Omental fat pad (tissue), 4 donors: ENCODE measurements around the gene EPHB3. TPM values are rescaled to one million over a fixed set of nuclear protein-coding genes. Genes with fewer than 3 reads are reported as not detected.

Experiments used
- ATAC-seq: fragments of 150-250 bp; one replicate; pipeline ENCODE4 v1.9.1; 2016; ENCODE audit warnings: mild to moderate bottlenecking, moderate library complexity; ENCODE audit not compliant: low FRiP score
- DNase-seq: peaks from one replicate; pipeline ENCODE4 v3.0.0-alpha.2; 2019; ENCODE audit warnings: low spot score
- total RNA-seq, 4 donors: library from RNA; depleted of rRNA; stranded (reverse); fragments of >200 nt; gene quantifications; one replicate each; pipeline ENCODE4 v1.1.0, GENCODE V29; 2016
- TF ChIP-seq, protein P1 (sequence below), 3 donors: fragments of 450-650 bp; IDR thresholded peaks; one replicate each; pipeline ENCODE4 v1.5.1; 2016 to 2017; ENCODE audit warnings: antibody characterized with exemption in 3 of 3, mild to moderate bottlenecking in 3 of 3, moderate library complexity in 2 of 3

Gene EPHB3
- total RNA-seq, 4 donors from 2014 or later: 0.79 to 3.1 (median 2.1) TPM

DNA sequence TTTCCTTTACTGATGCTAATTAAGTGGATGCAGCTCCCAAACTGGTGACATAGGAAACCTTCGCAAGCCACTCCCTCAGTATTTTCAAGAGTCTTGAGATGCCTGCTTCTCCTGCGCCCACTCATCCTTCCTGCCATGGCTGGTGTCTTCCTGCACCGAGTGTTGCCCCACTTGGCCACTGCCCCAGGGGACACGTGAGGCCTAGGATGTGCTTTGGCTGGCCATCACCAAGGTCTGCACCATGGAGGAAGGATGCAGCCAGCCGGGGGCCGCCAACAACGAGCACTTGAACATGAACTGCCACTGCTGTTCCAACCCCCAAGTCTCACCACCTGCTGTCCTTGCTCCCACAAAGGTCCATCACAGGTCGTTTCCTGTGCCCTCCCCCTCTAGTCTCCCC lies 34.1 kb downstream of the EPHB3 start:
- ATAC-seq (no peak), DNase-seq (no peak)
- TF ChIP-seq, protein P1, sequence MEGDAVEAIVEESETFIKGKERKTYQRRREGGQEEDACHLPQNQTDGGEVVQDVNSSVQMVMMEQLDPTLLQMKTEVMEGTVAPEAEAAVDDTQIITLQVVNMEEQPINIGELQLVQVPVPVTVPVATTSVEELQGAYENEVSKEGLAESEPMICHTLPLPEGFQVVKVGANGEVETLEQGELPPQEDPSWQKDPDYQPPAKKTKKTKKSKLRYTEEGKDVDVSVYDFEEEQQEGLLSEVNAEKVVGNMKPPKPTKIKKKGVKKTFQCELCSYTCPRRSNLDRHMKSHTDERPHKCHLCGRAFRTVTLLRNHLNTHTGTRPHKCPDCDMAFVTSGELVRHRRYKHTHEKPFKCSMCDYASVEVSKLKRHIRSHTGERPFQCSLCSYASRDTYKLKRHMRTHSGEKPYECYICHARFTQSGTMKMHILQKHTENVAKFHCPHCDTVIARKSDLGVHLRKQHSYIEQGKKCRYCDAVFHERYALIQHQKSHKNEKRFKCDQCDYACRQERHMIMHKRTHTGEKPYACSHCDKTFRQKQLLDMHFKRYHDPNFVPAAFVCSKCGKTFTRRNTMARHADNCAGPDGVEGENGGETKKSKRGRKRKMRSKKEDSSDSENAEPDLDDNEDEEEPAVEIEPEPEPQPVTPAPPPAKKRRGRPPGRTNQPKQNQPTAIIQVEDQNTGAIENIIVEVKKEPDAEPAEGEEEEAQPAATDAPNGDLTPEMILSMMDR (IDR thresholded peaks at IDR 0.05): no peak

DNA sequence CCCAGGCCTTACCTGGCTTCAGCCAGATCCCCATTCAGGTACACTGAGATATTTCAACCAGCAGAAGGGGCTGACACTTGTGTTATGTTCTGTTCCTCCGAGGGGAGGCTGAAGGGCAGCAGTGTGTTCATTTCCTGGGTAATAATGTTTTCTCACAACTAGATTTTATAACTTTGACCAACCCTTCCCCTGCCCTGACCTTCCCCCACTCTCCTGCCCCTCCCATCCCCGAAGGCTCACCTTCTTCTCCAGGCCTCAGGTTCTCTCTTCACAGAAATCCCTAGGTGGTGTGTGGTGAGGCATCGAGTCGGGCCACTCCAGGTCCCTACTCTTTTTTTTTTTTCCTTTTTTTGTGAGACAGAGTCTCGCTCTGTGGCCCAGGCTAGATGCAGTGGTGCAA lies 34.6 kb downstream of the EPHB3 start:
- TF ChIP-seq, protein P1 (IDR thresholded peaks at IDR 0.05): no peak
- DNase-seq (no peak), ATAC-seq (no peak)

DNA sequence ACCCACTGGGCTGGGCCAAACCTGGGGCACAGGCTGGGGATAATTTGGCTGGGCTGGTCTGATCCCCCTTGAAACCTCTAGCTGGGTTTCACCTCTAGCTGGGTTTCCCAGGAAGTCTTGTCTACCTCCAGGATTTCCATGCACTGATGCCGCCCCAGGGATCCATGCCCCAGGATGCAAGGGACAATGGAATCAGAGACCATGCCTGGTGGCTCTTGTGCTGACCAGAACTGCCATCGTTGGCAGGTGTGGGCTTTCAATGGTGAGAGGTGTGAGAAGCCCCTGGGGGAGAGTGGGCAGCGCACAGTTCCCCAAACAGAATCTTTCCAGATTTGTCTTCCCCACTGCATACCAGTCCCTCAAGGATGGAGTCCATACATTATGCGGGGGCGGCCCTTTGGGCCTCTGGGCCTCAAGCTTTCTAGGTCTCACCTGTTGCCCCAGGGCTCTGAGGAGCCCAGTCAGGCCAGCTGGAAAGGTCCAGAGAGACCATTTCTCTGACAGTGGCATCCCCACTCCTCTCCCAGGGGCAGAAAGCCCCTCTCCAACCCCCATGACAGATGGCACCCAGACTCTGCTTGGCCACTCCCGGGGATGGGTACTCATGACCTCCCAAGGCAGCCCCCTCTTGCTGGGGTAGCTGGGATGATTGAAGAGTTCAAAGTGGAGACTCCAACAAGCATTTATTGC lies 35.4 kb downstream of the EPHB3 start:
- TF ChIP-seq, protein P1 (IDR thresholded peaks at IDR 0.05): no peak
- DNase-seq (no peak), ATAC-seq (no peak)

DNA sequence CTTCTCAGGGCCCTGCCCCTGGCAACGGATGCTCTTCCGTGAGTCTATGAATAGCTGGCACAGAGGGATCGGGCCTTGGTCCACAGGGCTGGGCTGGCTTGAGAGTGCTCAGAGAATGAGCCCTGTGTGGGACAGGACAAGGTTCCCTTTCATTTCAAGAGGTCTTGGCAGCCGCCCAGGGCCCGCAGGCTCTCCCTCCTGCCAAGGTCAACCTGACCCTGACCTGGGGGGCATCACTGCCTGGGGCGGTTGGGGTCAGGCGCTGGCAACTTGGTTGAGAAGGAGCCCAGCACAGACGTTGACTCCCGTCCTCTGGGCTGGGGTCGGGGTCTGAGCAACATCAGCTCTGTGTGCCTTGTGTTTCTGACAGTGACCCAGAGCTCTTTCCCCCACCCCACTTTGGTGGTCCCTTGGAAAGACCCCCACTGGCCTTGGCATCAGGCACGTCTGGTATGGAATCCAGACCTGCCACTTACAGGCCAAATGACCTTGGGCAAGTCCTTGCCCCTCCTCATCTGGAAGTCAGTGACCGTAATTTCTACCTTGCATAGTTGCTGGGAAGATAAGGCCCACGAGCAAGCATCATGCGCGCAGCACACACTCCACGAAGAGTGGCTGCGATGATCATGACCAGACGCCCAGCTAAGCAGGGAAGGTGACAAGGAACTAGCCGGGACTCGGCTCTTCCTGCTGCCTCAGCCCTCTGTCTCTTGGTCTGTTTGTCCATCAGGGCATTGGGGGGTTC lies 36.4 kb downstream of the EPHB3 start:
- TF ChIP-seq, protein P1 (IDR thresholded peaks at IDR 0.05): no peak
- ATAC-seq (no peak), DNase-seq (no peak)

DNA sequence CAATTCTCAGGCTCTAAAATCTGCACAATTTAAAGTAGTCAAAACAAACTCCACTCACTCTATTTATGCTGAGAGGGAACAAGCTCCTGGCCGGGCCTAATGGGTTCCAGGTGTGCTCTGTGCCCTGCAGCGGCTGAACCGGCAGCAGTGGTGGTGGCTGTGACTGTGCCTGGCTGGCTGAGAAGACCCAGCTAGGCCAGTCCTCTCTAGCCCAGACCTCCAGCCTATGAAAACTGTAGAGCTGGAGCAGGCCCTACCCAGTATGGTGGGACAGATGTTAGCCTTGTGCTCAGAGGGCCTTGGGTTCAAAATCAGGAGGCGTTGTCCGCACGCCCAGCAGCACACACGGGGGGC lies 37.0 kb downstream of the EPHB3 start:
- ATAC-seq: no peak
- TF ChIP-seq, protein P1 (IDR thresholded peaks at IDR 0.05): no peak
- no peak for DNase-seq

DNA sequence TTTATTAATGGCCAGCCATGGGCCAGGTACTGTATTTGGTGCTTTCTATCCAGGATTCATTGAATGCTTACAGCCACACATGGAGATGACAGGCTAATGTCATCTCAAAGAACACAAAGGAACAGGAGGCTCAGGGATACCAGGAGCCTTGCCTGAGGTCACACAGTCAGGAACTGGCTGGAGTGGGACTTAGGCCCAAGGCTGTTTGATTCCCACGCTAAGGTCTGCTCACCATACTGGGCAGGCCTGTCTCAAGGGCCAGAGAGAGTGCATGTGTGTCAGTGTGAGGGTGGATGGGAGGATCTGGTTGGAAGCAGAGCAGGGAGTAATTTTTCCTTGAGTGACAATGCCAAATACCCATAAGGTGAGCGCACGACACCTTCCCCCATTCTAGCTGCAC lies 37.6 kb downstream of the EPHB3 start:
- ATAC-seq (no peak), DNase-seq (no peak)
- TF ChIP-seq, protein P1 (IDR thresholded peaks at IDR 0.05): no peak
